IMR-90 (cell line): ENCODE measurements around the gene BCL2L1. TPM values are rescaled to one million over a fixed set of nuclear protein-coding genes. Genes with fewer than 3 reads are reported as not detected.

ENCODE experiments used
- ATAC-seq: fragments of 200-7000 bp; cut with Tn5 transposase; 2 replicates; pipeline ENCODE4 v1.9.1; 2020; ENCODE audit warnings: low read depth, mild to moderate bottlenecking, moderate library complexity
- BruUV-seq: library from RNA; stranded (reverse); fragments of 400-500 nt; replicated peaks from 2 replicates; lab custom pipeline; 2021; lab: Mats Ljungman, UMichigan
- CTCF ChIA-PET: fragments of 300-600 bp; formaldehyde crosslinking; extraction: SDS; loops from one replicate; lab custom pipeline; 2021; ENCODE audit warnings: antibody characterized with exemption; lab: Yijun Ruan, JAX
- POLR2A ChIA-PET: fragments of 300-600 bp; sonication (Branson Sonifier 250); formaldehyde crosslinking; loops from one replicate; lab custom pipeline; 2022; ENCODE audit warnings: antibody characterized with exemption; ENCODE audit not compliant: unreplicated experiment; lab: Charles Lee
- DNase-seq: peaks from one replicate; pipeline ENCODE4 v3.0.0; 2013
- H2AFZ ChIP-seq: replicated peaks from 2 replicates; pipeline ENCODE3; 2013; ENCODE audit warnings: low read length, mild to moderate bottlenecking; ENCODE audit not compliant: poor library complexity
- H2AK5ac ChIP-seq: 2 replicates; pipeline ENCODE4 v1.6.1; 2013; ENCODE audit warnings: low read depth, low read length, inconsistent platforms
- H2AK9ac ChIP-seq: replicated peaks from 2 replicates; pipeline ENCODE3; 2013; ENCODE audit warnings: mild to moderate bottlenecking, low read depth, low read length, moderate library complexity; ENCODE audit not compliant: poor library complexity
- H2BK120ac ChIP-seq: 2 replicates; pipeline ENCODE4 v1.6.1; 2013; ENCODE audit warnings: low read depth, low read length, inconsistent platforms
- H2BK15ac ChIP-seq: 3 replicates; pipeline ENCODE4 v1.6.1; 2013; ENCODE audit warnings: low read depth, low read length, inconsistent platforms
- H2BK20ac ChIP-seq: 2 replicates; pipeline ENCODE4 v1.6.1; 2013; ENCODE audit warnings: low read depth, mild to moderate bottlenecking, inconsistent platforms, low read length, moderate library complexity
- H2BK5ac ChIP-seq: 2 replicates; pipeline ENCODE4 v1.6.1; 2013; ENCODE audit warnings: mild to moderate bottlenecking, low read depth, low read length, inconsistent platforms; ENCODE audit not compliant: poor library complexity, severe bottlenecking
- H3K14ac ChIP-seq: replicated peaks from 2 replicates; pipeline ENCODE4 v1.6.1; 2013; ENCODE audit warnings: low read depth, low read length, inconsistent platforms
- H3K18ac ChIP-seq: 2 replicates; pipeline ENCODE4 v1.6.1; 2013; ENCODE audit warnings: low read depth, low read length, control low read depth
- H3K23ac ChIP-seq: 2 replicates; pipeline ENCODE4 v1.6.1; 2013; ENCODE audit warnings: low read depth, low read length, inconsistent platforms
- H3K27ac ChIP-seq: 2 replicates; pipeline ENCODE4 v1.5.1; 2013; ENCODE audit warnings: mild to moderate bottlenecking, control low read depth, low read length; ENCODE audit not compliant: insufficient read depth
- H3K27me3 ChIP-seq: 2 replicates; pipeline ENCODE4 v1.6.1; 2013; ENCODE audit warnings: low read length; ENCODE audit not compliant: control insufficient read depth, insufficient read depth
- H3K36me3 ChIP-seq: 2 replicates; pipeline ENCODE4 v1.6.1; 2013; ENCODE audit warnings: low read length, mixed read lengths; ENCODE audit not compliant: control insufficient read depth, insufficient read depth
- H3K4ac ChIP-seq: 2 replicates; pipeline ENCODE4 v1.6.1; 2013; ENCODE audit warnings: low read depth, low read length, inconsistent platforms
- H3K4me1 ChIP-seq: 2 replicates; pipeline ENCODE4 v1.6.1; 2013; ENCODE audit warnings: low read length, mixed read lengths; ENCODE audit not compliant: control insufficient read depth, insufficient read depth
- H3K4me2 ChIP-seq: 2 replicates; pipeline ENCODE4 v1.6.1; 2013; ENCODE audit warnings: low read depth, mild to moderate bottlenecking, control low read depth, low read length, moderate library complexity
- H3K4me3 ChIP-seq: 2 replicates; pipeline ENCODE4 v1.5.1; 2013; ENCODE audit warnings: low read depth, mild to moderate bottlenecking, control low read depth, low read length, moderate library complexity; ENCODE audit not compliant: insufficient read depth
- H3K56ac ChIP-seq: 2 replicates; pipeline ENCODE4 v1.6.1; 2013; ENCODE audit warnings: low read length, inconsistent platforms; ENCODE audit not compliant: insufficient read depth; ENCODE audit errors: extremely low read depth
- H3K79me1 ChIP-seq, 2 experiments: 2 replicates each; pipeline ENCODE4 v1.6.1; 2013; ENCODE audit warnings: low read length in 2 of 2, inconsistent platforms in 1 of 2, low read depth in 1 of 2
- H3K9ac ChIP-seq: 2 replicates; pipeline ENCODE4 v1.6.1; 2013; ENCODE audit warnings: low read depth, low read length, control low read depth
- H3K9me1 ChIP-seq: 2 replicates; pipeline ENCODE4 v1.6.1; 2013; ENCODE audit warnings: low read length, inconsistent platforms; ENCODE audit not compliant: insufficient read depth
- H3K9me3 ChIP-seq: 2 replicates; pipeline ENCODE4 v1.6.1; 2013; ENCODE audit warnings: low read length; ENCODE audit not compliant: control insufficient read depth, insufficient read depth
- H4K20me1 ChIP-seq: 2 replicates; pipeline ENCODE4 v1.6.1; 2013; ENCODE audit warnings: low read length, inconsistent platforms; ENCODE audit not compliant: insufficient read depth
- H4K5ac ChIP-seq: 2 replicates; pipeline ENCODE4 v1.6.1; 2013; ENCODE audit warnings: mild to moderate bottlenecking, low read depth, low read length, control low read depth
- H4K8ac ChIP-seq, 2 experiments: 2 replicates each; pipeline ENCODE4 v1.6.1; 2013; ENCODE audit warnings: low read depth in 2 of 2, low read length in 2 of 2, control low read depth in 1 of 2, inconsistent platforms in 1 of 2
- H4K91ac ChIP-seq: 2 replicates; pipeline ENCODE4 v1.6.1; 2013; ENCODE audit warnings: low read depth, low read length, inconsistent platforms; ENCODE audit not compliant: insufficient read depth
- BHLHE40 ChIP-seq: fragments of 150-350 bp; IDR thresholded peaks from 2 replicates; pipeline ENCODE4 v1.6.1; 2016; ENCODE audit warnings: mild to moderate bottlenecking, low read depth, low read length
- CEBPB ChIP-seq: IDR thresholded peaks from 2 replicates; pipeline ENCODE4 v1.6.1; 2012; ENCODE audit warnings: low read depth, low read length, improper control_type of control experiment
- CHD1 ChIP-seq: IDR thresholded peaks from 2 replicates; pipeline ENCODE4 v1.6.1; 2012; ENCODE audit warnings: low read depth, low read length, improper control_type of control experiment
- FOS ChIP-seq: fragments of 150-350 bp; IDR thresholded peaks from 2 replicates; pipeline ENCODE4 v1.6.1; 2016; ENCODE audit warnings: low read depth, low read length
- MAFK ChIP-seq: IDR thresholded peaks from 2 replicates; pipeline ENCODE4 v1.6.1; 2012; ENCODE audit warnings: low read depth, low read length, improper control_type of control experiment
- MAZ ChIP-seq: IDR thresholded peaks from 2 replicates; pipeline ENCODE4 v1.6.1; 2012; ENCODE audit warnings: low read depth, mild to moderate bottlenecking, low read length, improper control_type of control experiment, moderate library complexity, borderline replicate concordance
- MXI1 ChIP-seq: IDR thresholded peaks from 2 replicates; pipeline ENCODE4 v1.6.1; 2012; ENCODE audit warnings: low read depth, mild to moderate bottlenecking, low read length, moderate library complexity, borderline replicate concordance
- NFE2L2 ChIP-seq: fragments of 150-350 bp; IDR thresholded peaks from 2 replicates; pipeline ENCODE4 v1.6.1; 2016; ENCODE audit warnings: low read depth, mild to moderate bottlenecking, low read length
- POLR2A ChIP-seq: IDR thresholded peaks from 2 replicates; pipeline ENCODE4 v1.6.1; 2012; ENCODE audit warnings: mild to moderate bottlenecking, low read depth, low read length
- RAD21 ChIP-seq: IDR thresholded peaks from 2 replicates; pipeline ENCODE4 v1.6.1; 2012; ENCODE audit warnings: low read length, improper control_type of control experiment
- RCOR1 ChIP-seq: IDR thresholded peaks from 2 replicates; pipeline ENCODE4 v1.6.1; 2012; ENCODE audit warnings: mild to moderate bottlenecking, low read length, improper control_type of control experiment; ENCODE audit not compliant: insufficient replicate concordance
- RFX5 ChIP-seq: IDR thresholded peaks from 2 replicates; pipeline ENCODE4 v1.8.0; 2012; ENCODE audit warnings: low read depth, mild to moderate bottlenecking, low read length, moderate library complexity
- SMC3 ChIP-seq: fragments of 150-350 bp; IDR thresholded peaks from 2 replicates; pipeline ENCODE4 v1.6.1; 2016; ENCODE audit warnings: low read depth, mild to moderate bottlenecking, antibody characterized with exemption, low read length, moderate library complexity
- WGBS, 2 experiments: methylation state at CpG; one replicate each; pipeline versions ENCODE4 v1.1.5 to v1.1.7; 2013; ENCODE audit warnings: missing lambda C conversion rate in 2 of 2; ENCODE audit not compliant: insufficient read length in 1 of 2; ENCODE audit errors: extremely low coverage in 2 of 2; 5-methylcytosine and 5-hydroxymethylcytosine counted together
- dilution Hi-C: fragments of 300-500 bp; cut with HindIII; formaldehyde crosslinking; loops from one replicate; pipeline ENCODE4 v1.14.3; 2018; ENCODE audit warnings: low sequenced_read_pairs; ENCODE audit not compliant: unreplicated experiment
- in situ Hi-C: fragments of 300-500 bp; cut with MboI; formaldehyde crosslinking; loops from 3 replicates; pipeline ENCODE4 v1.14.3; 2019; ENCODE audit warnings: low sequenced_read_pairs, inconsistent platforms, mixed read lengths
- intact Hi-C: fragments of 100-400 bp; cut with micrococcal nuclease; formaldehyde crosslinking; loops from 2 replicates; pipeline ENCODE4 v1.10.0; 2022
- polyA plus RNA-seq, 3 experiments: library from polyadenylated mRNA; depleted of rRNA; stranded (reverse); fragments of >200 nt; gene quantifications; 2 replicates each; pipeline ENCODE4 v1.2.3, GENCODE V29; 2012; ENCODE audit warnings: low replicate concordance in 1 of 3
- total RNA-seq: library from RNA; depleted of rRNA; stranded (reverse); fragments of >200 nt; gene quantifications from 2 replicates; pipeline ENCODE4 v1.2.3, GENCODE V29; 2012
- TF ChIP-seq, protein P1 (sequence below): fragments of 150-350 bp; IDR thresholded peaks from 2 replicates; pipeline ENCODE4 v1.6.1; 2017; ENCODE audit warnings: mild to moderate bottlenecking, antibody characterized with exemption, low read length, low read depth
- TF ChIP-seq, protein P2 (sequence below): conservative IDR thresholded peaks from 2 replicates; pipeline ENCODE4 v1.5.1; 2012; ENCODE audit warnings: mild to moderate bottlenecking, low read depth, low read length, improper control_type of control experiment
- TF ChIP-seq, protein P3 (sequence below): fragments of 150-350 bp; IDR thresholded peaks from 2 replicates; pipeline ENCODE4 v1.6.1; 2016; ENCODE audit warnings: low read depth, mild to moderate bottlenecking, low read length, moderate library complexity, borderline replicate concordance

The BCL2L1 gene
- total and polyA plus RNA-seq, 2 of the 4 experiments (the other 2 are of a cell fraction), result 40.2 to 41.9 TPM

DNA sequence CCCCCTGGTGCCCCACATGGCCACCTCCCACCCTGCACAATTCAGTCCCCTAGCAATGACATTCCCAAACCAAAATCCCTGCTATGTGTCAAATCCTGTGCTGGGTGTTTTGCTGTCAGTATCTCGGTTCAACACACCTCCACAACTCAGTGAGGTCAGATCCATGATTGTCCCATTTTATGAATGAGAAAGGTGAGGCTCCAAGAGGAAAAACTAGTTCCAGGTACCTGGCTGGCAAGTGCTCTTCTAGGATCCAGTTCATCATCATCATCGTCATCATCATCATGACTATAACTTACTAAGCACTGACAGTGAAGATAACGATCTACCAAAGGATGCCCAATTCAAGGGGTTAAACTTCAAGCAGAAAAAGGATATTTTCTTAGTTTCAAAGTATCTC lies 102.4 kb downstream of the BCL2L1 start:
- Histone ChIP-seq H3K4ac (no peak overlapping the region), H3K27ac (no peak overlapping the region), H3K4me3 (no peak overlapping the region), H3K9me1 (no peaks in the 10 kb centered on the region), H2BK5ac (no peak overlapping the region), H4K91ac (no peak overlapping the region), H3K18ac (no peak overlapping the region), H3K23ac (no peak overlapping the region), H4K20me1 (no peaks in the 10 kb centered on the region), H3K56ac (no peak overlapping the region), H2BK15ac (no peak overlapping the region), H3K9ac (no peak overlapping the region), H2AK9ac (no peak overlapping the region), H2BK120ac (no peak overlapping the region), H3K79me1 (no peaks in the 10 kb centered on the region), H3K36me3 (no peaks in the 10 kb centered on the region), H3K9me3 (no peaks in the 10 kb centered on the region), H3K14ac (no peak overlapping the region), H2BK20ac (no peak overlapping the region), H3K27me3 (no peaks in the 10 kb centered on the region), H4K5ac (no peak overlapping the region), H3K4me1 (no peaks in the 10 kb centered on the region), H3K4me2 (no peak overlapping the region), H4K8ac (no peak overlapping the region), H2AK5ac (no peak overlapping the region), H2AFZ (no peak overlapping the region)
- in situ Hi-C loops (no loop called here), dilution Hi-C loops (no loop called here), intact Hi-C loops (no loop called here)
- TF ChIP-seq RCOR1 (no peak), SMC3 (no peak), MXI1 (no peak), MAFK (no peak), CEBPB (no peak), MAZ (no peak), RAD21 (no peak), CHD1 (no peak), RFX5 (no peak), POLR2A (no peak), FOS (no peak), NFE2L2 (no peak), BHLHE40 (no peak)
- TF ChIP-seq, protein P1, sequence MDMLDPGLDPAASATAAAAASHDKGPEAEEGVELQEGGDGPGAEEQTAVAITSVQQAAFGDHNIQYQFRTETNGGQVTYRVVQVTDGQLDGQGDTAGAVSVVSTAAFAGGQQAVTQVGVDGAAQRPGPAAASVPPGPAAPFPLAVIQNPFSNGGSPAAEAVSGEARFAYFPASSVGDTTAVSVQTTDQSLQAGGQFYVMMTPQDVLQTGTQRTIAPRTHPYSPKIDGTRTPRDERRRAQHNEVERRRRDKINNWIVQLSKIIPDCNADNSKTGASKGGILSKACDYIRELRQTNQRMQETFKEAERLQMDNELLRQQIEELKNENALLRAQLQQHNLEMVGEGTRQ, result no peak
- TF ChIP-seq, protein P2, sequence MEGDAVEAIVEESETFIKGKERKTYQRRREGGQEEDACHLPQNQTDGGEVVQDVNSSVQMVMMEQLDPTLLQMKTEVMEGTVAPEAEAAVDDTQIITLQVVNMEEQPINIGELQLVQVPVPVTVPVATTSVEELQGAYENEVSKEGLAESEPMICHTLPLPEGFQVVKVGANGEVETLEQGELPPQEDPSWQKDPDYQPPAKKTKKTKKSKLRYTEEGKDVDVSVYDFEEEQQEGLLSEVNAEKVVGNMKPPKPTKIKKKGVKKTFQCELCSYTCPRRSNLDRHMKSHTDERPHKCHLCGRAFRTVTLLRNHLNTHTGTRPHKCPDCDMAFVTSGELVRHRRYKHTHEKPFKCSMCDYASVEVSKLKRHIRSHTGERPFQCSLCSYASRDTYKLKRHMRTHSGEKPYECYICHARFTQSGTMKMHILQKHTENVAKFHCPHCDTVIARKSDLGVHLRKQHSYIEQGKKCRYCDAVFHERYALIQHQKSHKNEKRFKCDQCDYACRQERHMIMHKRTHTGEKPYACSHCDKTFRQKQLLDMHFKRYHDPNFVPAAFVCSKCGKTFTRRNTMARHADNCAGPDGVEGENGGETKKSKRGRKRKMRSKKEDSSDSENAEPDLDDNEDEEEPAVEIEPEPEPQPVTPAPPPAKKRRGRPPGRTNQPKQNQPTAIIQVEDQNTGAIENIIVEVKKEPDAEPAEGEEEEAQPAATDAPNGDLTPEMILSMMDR, result no peak
- TF ChIP-seq, protein P3, sequence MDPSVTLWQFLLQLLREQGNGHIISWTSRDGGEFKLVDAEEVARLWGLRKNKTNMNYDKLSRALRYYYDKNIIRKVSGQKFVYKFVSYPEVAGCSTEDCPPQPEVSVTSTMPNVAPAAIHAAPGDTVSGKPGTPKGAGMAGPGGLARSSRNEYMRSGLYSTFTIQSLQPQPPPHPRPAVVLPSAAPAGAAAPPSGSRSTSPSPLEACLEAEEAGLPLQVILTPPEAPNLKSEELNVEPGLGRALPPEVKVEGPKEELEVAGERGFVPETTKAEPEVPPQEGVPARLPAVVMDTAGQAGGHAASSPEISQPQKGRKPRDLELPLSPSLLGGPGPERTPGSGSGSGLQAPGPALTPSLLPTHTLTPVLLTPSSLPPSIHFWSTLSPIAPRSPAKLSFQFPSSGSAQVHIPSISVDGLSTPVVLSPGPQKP, result no peak
- no peak for DNase-seq
- no peak for ATAC-seq
- 100% methylated on average over 1 of the region's 3 CpGs; no CpG with 5 or more reads in 1 of the 2 experiments for WGBS, 2 experiments
- BruUV-seq, result no TSS peak
- ChIA-PET CTCF (no interaction called here), POLR2A (no interaction called here)
